Activated CD8-positive, alpha-beta T cell treated with anti-CD3 and anti-CD28 coated beads, Interleukin-2, amount 10 ng/mL, durations not matched to agents 7 days and 5 days (primary cell): ENCODE data around the gene LRRC23. TPM values are rescaled to one million over a fixed set of nuclear protein-coding genes. Genes with fewer than 3 reads are reported as not detected.
"Not testable (repeated sequence)": the region's sequence is repeated elsewhere in the genome, so short reads cannot be mapped to it uniquely, and the experiment has no call there.

Experiments
- ATAC-seq: fragments of 150-1000 bp; cut with Tn5 transposase; one replicate; pipeline ENCODE4 v1.10.0; 2021; ENCODE audit warnings: moderate library complexity
- CTCF ChIA-PET: fragments of 350-600 bp; sonication (Branson Sonifier 250); formaldehyde crosslinking; loops from one replicate; lab custom pipeline; 2021; ENCODE audit warnings: antibody characterized with exemption; lab: Charles Lee
- POLR2A ChIA-PET: fragments of 350-600 bp; sonication (Branson Sonifier 250); formaldehyde crosslinking; loops from one replicate; lab custom pipeline; 2021; ENCODE audit warnings: antibody characterized with exemption; lab: Charles Lee
- DNase-seq: peaks from one replicate; pipeline ENCODE4 v3.0.0-alpha.2; 2020
- H3K27ac Mint-ChIP-seq: one replicate; pipeline ENCODE4 v1.8.0; 2021; ENCODE audit warnings: mild to moderate bottlenecking, mixed read lengths
- H3K27me3 Mint-ChIP-seq: one replicate; pipeline ENCODE4 v1.8.0; 2021; ENCODE audit warnings: low read depth, mixed read lengths
- H3K36me3 Mint-ChIP-seq: one replicate; pipeline ENCODE4 v1.8.0; 2021; ENCODE audit warnings: low read depth, mixed read lengths
- H3K4me1 Mint-ChIP-seq: one replicate; pipeline ENCODE4 v1.8.0; 2021; ENCODE audit warnings: low read depth, mixed read lengths
- H3K4me3 Mint-ChIP-seq: one replicate; pipeline ENCODE4 v1.8.0; 2021; ENCODE audit warnings: mild to moderate bottlenecking, mixed read lengths
- H3K9me3 Mint-ChIP-seq: one replicate; pipeline ENCODE4 v1.8.0; 2022; ENCODE audit warnings: mixed read lengths; ENCODE audit not compliant: insufficient read depth
- total RNA-seq, 2 experiments: library from RNA; stranded (reverse); gene quantifications; one replicate each; pipeline ENCODE4 v1.2.3, GENCODE V29; 2021

Gene LRRC23
- total RNA-seq, 2 experiments from 2014 or later: 6.5 to 8.6 TPM

GRCh38 chr12:6873094-6874014, 31.3 kb upstream of the LRRC23 start, which contains the start of gene SPSB2:
Gene SPSB2 (minus strand): TSS chr12:6873303. CDS start chr12:6872901, 402 bp downstream.
- DNase-seq (peak; percentile 99), ATAC-seq (peak; percentile 78)
- Mint-ChIP-seq H3K4me1 (peaks cover 56% of the 10 kb centered on the region), H3K36me3 (peaks cover 63% of the 10 kb centered on the region), H3K9me3 (no peaks in the 10 kb centered on the region), H3K27me3 (no peaks in the 10 kb centered on the region), H3K27ac (peak within 1 kb of the TSS; percentile 96), H3K4me3 (peak within 1 kb of the TSS; percentile 94)
- ChIA-PET POLR2A (interaction anchor here (0.6 to 3.6 kb wide), 26 partner anchors 9 to 408 kb away, joined by 3 to 47 read pairs (median 5); partner anchors contain the start of genes C12orf57, CDCA3, COPS7A and MLF2), CTCF (interaction anchor here (0.7 to 6.1 kb wide), 39 partner anchors 7 to 303 kb away, joined by 3 to 121 read pairs (median 8); partner anchors contain the start of genes C12orf57, C1RL, CDCA3 and COPS7A)

GRCh38 chr12:6874015-6874368, 30.6 kb upstream of the LRRC23 start:
- H3K27me3 Mint-ChIP-seq, ATAC-seq, DNase-seq, H3K9me3 Mint-ChIP-seq: not testable (repeated sequence)
- Mint-ChIP-seq H3K4me1 (peaks cover 50% of the 10 kb centered on the region), H3K36me3 (peaks cover 59% of the 10 kb centered on the region), H3K27ac (peak overlapping the region; percentile 79), H3K4me3 (peak overlapping the region; percentile 94)
- ChIA-PET CTCF (interaction anchor here (0.8 to 6.1 kb wide), 8 partner anchors 9 to 119 kb away, joined by 4 to 121 read pairs (median 15); partner anchors contain the start of genes CDCA3, LRRC23 and USP5), POLR2A (interaction anchor here (1.1 to 3.6 kb wide), 7 partner anchors 18 to 121 kb away, joined by 3 to 41 read pairs (median 5); partner anchors contain the start of genes C12orf57, MLF2 and RNU7-1)

GRCh38 chr12:6879824-6880223, 24.8 kb upstream of the LRRC23 start:
- CTCF ChIA-PET: interaction anchor here (1.1 kb wide), 1 partner anchor 7 kb away, joined by 4 read pairs; no protein-coding TSS in a partner anchor
- H3K4me1 Mint-ChIP-seq, H3K9me3 Mint-ChIP-seq, DNase-seq, H3K4me3 Mint-ChIP-seq, H3K27ac Mint-ChIP-seq, ATAC-seq, POLR2A ChIA-PET, H3K27me3 Mint-ChIP-seq: not testable (repeated sequence)
- peaks cover 24% of the 10 kb centered on the region for H3K36me3 Mint-ChIP-seq

GRCh38 chr12:6883252-6883651, 21.4 kb upstream of the LRRC23 start:
- H3K36me3 Mint-ChIP-seq: peaks cover 13% of the 10 kb centered on the region
- POLR2A ChIA-PET: interaction anchor here (2.2 to 2.4 kb wide), 2 partner anchors 8 to 11 kb away, joined by 10 to 17 read pairs; partner anchors contain the start of gene SPSB2
- CTCF ChIA-PET: interaction anchor here (1.2 to 2.7 kb wide), 4 partner anchors 9 to 17 kb away, joined by 3 to 23 read pairs (median 4); partner anchors contain the start of gene SPSB2
- H3K4me1 Mint-ChIP-seq: no peaks in the 10 kb centered on the region
- H3K27me3 Mint-ChIP-seq: no peaks in the 10 kb centered on the region
- DNase-seq (no peak), ATAC-seq (no peak)
- no peak overlapping the region for H3K27ac Mint-ChIP-seq
- H3K9me3 Mint-ChIP-seq: no peaks in the 10 kb centered on the region
- H3K4me3 Mint-ChIP-seq: no peak overlapping the region

GRCh38 chr12:6883683-6884082, 20.9 kb upstream of the LRRC23 start:
- H3K27ac Mint-ChIP-seq: no peak overlapping the region
- POLR2A ChIA-PET: interaction anchor here (1.0 to 2.4 kb wide), 2 partner anchors 11 kb away, joined by 4 to 17 read pairs; partner anchors contain the start of gene SPSB2

GRCh38 chr12:6884539-6884938, 20.1 kb upstream of the LRRC23 start:
- CTCF ChIA-PET: interaction anchor here (1.6 kb wide), 1 partner anchor 15 kb away, joined by 4 read pairs; no protein-coding TSS in a partner anchor
- H3K27ac Mint-ChIP-seq: no peak overlapping the region

More at GRCh38 chr12:6883683-6884082, 20.9 kb upstream of the LRRC23 start:
- ATAC-seq (no peak), DNase-seq (no peak)
- H3K27me3 Mint-ChIP-seq: no peaks in the 10 kb centered on the region
- H3K4me3 Mint-ChIP-seq: no peak overlapping the region
- H3K4me1 Mint-ChIP-seq: peaks cover 3% of the 10 kb centered on the region
- CTCF ChIA-PET: interaction anchor here (1.4 to 2.7 kb wide), 2 partner anchors 8 to 11 kb away, joined by 3 to 23 read pairs; partner anchors contain the start of gene SPSB2
- peaks cover 13% of the 10 kb centered on the region for H3K36me3 Mint-ChIP-seq
- no peaks in the 10 kb centered on the region for H3K9me3 Mint-ChIP-seq

GRCh38 chr12:6886206-6886999, 18.2 kb upstream of the LRRC23 start:
- not testable (repeated sequence) for ATAC-seq, H3K9me3 Mint-ChIP-seq, H3K4me3 Mint-ChIP-seq, DNase-seq, H3K27ac Mint-ChIP-seq, H3K27me3 Mint-ChIP-seq
- peaks cover 17% of the 10 kb centered on the region for H3K4me1 Mint-ChIP-seq
- POLR2A ChIA-PET: interaction anchor here (0.9 to 1.0 kb wide), 2 partner anchors 13 kb away, joined by 3 read pairs; partner anchors contain the start of gene SPSB2
- H3K36me3 Mint-ChIP-seq: peaks cover 16% of the 10 kb centered on the region
- CTCF ChIA-PET: interaction anchor here (1.6 to 2.2 kb wide), 2 partner anchors 14 to 17 kb away, joined by 4 to 8 read pairs; partner anchors contain the start of gene SPSB2

More at GRCh38 chr12:6884539-6884938, 20.1 kb upstream of the LRRC23 start:
- H3K36me3 Mint-ChIP-seq: peaks cover 10% of the 10 kb centered on the region
- DNase-seq (no peak), ATAC-seq (no peak)
- peaks cover 3% of the 10 kb centered on the region for H3K4me1 Mint-ChIP-seq
- no peak overlapping the region for H3K4me3 Mint-ChIP-seq
- POLR2A ChIA-PET: interaction anchor here (1.0 kb wide), 1 partner anchor 12 kb away, joined by 4 read pairs; the partner anchor contains the start of gene SPSB2
- H3K9me3 Mint-ChIP-seq: no peaks in the 10 kb centered on the region
- H3K27me3 Mint-ChIP-seq: no peaks in the 10 kb centered on the region

GRCh38 chr12:6887460-6887859, 17.2 kb upstream of the LRRC23 start:
- Mint-ChIP-seq H3K4me3 (no peak overlapping the region), H3K9me3 (no peaks in the 10 kb centered on the region), H3K27me3 (no peaks in the 10 kb centered on the region), H3K4me1 (peaks cover 27% of the 10 kb centered on the region), H3K27ac (no peak overlapping the region), H3K36me3 (peaks cover 16% of the 10 kb centered on the region)
- ChIA-PET CTCF (interaction anchor here (1.0 to 2.2 kb wide), 3 partner anchors 15 to 50 kb away, joined by 3 to 8 read pairs (median 5); partner anchors contain the start of gene SPSB2), POLR2A (interaction anchor here (1.1 to 1.2 kb wide), 2 partner anchors 13 to 14 kb away, joined by 3 read pairs; partner anchors contain the start of gene SPSB2)
- DNase-seq: no peak
- ATAC-seq: no peak

GRCh38 chr12:6888360-6888759, 16.3 kb upstream of the LRRC23 start:
- no peak for ATAC-seq
- H3K4me3 Mint-ChIP-seq: no peak overlapping the region

GRCh38 chr12:6888794-6889193, 15.8 kb upstream of the LRRC23 start:
- Mint-ChIP-seq H3K36me3 (peaks cover 15% of the 10 kb centered on the region), H3K4me1 (peaks cover 29% of the 10 kb centered on the region)
- CTCF ChIA-PET, H3K27me3 Mint-ChIP-seq, H3K9me3 Mint-ChIP-seq, H3K4me3 Mint-ChIP-seq, DNase-seq, H3K27ac Mint-ChIP-seq, ATAC-seq: not testable (repeated sequence)
- POLR2A ChIA-PET: interaction anchor here (1.4 kb wide), 1 partner anchor 220 kb away, joined by 3 read pairs; no protein-coding TSS in a partner anchor

More at GRCh38 chr12:6888360-6888759, 16.3 kb upstream of the LRRC23 start:
- DNase-seq: no peak
- peaks cover 29% of the 10 kb centered on the region for H3K4me1 Mint-ChIP-seq
- H3K27ac Mint-ChIP-seq: no peak overlapping the region
- H3K36me3 Mint-ChIP-seq: peaks cover 15% of the 10 kb centered on the region
- H3K27me3 Mint-ChIP-seq: no peaks in the 10 kb centered on the region
- H3K9me3 Mint-ChIP-seq: no peaks in the 10 kb centered on the region
- ChIA-PET POLR2A (interaction anchor here (1.1 to 1.2 kb wide), 2 partner anchors 13 to 15 kb away, joined by 3 read pairs; partner anchors contain the start of gene SPSB2), CTCF (interaction anchor here (1.3 to 2.2 kb wide), 2 partner anchors 16 to 19 kb away, joined by 5 to 8 read pairs; partner anchors contain the start of gene SPSB2)
